Stimulated activated CD8-positive, alpha-beta memory T cell treated with anti-CD3 and anti-CD28 coated beads, Interleukin-12 subunit alpha, Interleukin-12 subunit beta, amount 100 ng/mL, for 1 hour (primary cell): ENCODE results near the gene ANKRD13A.
A peak's percentile ranks its signal among the peaks of the same experiment; 100 is the strongest.
"Not testable (repeated sequence)": the region's sequence is repeated elsewhere in the genome, so short reads cannot be mapped to it uniquely, and the experiment has no call there.

Experiments
- DNase-seq: peaks from one replicate; pipeline ENCODE4 v3.0.0-alpha.2; 2020; ENCODE audit warnings: low read depth

Gene ANKRD13A

DNA sequence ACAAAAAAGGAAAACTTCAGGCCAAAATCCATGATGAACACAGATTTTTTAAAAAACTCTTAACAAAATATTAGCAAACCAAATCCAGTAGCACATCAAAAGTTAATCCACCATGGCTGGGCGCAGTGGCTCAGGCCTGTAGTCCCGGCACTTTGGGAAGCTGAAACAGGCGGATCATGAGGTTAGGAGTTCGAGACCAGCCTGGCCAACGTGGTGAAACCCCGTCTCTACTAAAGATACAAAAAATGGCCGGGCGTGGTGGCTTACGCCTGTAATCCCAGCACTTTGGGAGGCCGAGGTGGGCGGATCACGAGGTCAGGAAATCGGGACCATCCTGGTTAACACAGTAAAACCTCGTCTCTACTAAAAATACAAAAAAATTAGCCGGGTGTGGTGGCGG, 13.0 kb upstream of the ANKRD13A start:
- DNase-seq: not testable (repeated sequence)

DNA sequence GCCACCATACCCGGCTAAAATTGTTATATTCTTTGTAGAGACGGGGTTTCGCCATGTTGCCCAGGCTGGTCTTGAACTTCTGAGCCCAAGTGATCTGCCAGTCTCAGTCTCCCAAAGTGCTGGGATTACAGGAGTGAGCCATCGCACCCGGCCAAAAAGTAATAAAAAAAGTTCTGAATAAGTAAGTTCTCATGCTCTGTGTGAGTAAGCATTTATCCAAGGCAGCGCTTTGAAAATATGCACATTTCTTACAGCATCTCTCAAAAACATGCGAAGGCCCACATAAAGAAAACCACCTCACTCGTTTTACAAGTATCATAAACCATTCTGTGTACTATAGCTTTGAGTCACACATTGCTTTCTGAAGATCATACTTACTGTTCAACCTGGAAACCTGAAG, 11.6 kb upstream of the ANKRD13A start:
- DNase-seq: no peak

DNA sequence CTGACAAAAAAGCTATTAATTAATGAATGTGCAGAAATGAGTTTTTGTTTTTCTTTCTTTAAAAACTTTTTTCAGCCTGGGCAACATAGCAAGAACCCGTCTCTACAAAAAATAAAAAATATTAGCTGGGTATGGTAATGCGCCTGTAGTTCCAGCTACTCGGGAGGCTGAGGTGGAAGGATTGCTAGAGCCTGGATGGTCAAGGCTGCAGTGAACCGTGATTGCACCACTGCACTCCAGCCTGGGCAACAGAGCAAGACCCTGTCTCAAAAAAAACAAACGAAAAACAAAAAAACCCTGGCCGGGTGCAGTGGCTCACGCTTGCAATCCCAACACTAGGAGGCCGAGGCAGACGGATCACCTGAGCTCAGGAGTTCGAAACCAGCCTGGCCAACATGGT, 11.0 kb upstream of the ANKRD13A start:
- DNase-seq: no peak

DNA sequence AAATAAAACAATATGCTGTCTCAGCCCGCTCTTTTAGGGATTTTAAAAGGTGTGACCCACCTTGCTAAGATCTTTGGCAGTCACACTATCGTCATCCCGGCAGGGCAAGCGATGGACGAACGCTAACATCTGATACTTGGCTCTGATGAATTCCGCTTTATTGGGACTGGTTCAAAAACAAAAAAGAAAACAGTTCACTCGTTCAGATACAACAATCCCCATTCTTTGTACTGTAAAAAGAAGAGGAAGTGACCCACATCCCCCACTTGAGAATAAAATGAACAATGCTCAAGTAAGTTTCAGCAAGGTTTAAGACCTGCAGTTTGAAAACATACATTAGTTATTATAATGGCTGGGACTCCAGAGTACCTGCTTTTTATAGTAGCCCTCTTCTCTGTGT, 10.3 kb upstream of the ANKRD13A start:
- no peak for DNase-seq

DNA sequence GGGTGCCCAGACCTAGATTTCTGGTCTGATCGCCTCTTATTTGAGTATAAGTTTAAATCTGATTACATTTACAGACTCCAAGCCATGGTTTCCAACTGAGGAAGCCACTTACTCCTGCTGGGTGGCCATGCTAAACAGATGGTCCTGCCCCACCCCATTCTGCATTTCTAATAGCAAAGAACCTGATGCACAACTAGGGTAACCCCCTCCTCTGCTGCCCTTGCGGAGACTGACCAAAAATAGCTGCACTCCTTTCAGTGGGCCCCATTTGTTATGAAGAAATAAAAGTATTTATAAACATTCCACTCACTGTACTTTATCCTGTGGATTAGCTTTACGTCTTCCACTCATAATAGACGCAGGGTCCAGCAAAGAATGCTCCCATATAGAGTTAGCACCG, 9.8 kb upstream of the ANKRD13A start:
- no peak for DNase-seq

DNA sequence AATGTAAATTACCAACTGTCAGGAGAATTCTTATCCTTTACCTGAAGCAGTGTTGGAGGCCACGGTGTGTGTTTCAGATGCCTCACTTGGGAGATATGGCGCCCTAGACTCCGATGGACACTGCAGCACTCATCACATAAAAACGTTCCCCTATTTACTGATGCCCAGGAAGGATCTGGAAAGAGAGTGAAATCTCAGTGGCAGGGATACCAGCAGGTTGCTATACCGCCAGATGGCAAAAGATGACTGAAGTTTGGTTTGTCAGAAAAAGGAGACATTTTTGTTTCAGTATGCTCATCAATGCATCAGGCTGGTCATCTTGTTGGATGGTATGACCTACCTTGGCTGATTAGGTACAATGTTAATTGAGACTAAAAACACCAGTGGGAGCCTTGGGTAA, 7.6 kb upstream of the ANKRD13A start:
- no peak for DNase-seq

DNA sequence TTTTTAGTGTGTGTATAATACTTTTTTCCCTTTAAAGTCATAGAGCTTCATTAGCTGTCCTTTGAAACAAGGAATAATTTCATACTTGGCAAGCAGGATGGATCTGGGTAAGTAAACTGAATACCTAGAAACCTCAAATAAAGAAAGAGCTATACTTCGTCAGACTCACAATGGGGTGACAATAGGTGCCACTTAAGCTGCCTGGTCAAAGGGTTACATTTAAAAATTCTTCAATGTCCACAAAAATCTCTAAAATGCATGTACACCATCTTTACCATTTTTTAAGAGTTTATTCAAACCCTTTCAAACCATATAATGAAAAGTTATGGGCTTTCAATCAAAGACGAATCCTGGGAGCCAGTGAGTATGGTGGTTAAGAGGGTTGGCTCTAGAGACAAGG, 6.1 kb upstream of the ANKRD13A start:
- DNase-seq: no peak

DNA sequence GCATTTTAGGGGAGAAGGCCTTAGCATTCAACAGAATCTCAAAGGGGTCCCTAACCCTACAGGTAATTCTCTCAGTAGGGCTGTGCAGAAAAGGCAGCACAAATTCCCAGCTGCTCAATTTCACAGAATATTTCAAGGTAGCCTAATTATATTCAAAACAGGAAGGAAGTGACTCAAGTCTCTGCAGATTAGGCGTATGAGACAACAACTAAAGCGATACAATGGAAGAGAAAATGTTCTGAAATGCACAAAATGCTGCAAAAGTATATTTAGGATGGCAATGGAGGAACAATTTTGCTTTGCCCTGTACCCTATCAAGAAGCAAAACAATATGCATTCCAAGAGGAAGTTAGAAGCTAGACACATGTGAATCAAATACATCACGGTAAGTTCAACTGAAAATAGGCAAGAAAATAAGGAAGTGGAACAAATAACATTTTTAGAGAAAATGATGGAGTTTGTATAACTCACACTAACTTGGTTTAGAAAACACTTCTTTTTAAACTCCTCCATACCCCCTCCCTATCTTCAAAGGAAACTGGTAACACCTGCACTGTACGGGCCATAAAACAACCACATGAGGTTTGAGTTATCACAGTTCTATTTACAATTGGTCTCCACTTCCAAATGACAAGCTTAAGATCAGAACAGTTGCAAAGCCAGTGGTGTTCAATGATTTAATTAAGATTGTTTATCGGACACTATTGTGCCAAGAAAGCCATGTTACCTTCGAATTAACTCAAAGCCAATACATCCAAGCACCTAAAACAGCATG, 4.6 kb upstream of the ANKRD13A start:
- DNase-seq: no peak

DNA sequence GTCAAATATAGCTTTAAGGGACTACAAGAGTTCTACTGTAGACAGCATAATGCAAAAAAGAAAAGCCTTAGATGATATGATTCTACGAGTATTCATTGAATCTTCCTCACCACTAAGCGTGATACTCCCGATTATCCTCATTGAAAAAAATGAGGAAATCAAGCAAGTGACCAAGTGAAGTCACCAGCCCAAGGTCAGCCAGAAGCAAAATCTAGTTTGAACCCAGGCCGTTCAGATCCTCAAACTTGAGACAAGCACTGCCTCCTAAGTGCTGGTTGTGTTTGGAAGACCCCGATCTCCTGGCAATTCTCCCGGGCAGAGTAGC, 3.9 kb upstream of the ANKRD13A start:
- no peak for DNase-seq

DNA sequence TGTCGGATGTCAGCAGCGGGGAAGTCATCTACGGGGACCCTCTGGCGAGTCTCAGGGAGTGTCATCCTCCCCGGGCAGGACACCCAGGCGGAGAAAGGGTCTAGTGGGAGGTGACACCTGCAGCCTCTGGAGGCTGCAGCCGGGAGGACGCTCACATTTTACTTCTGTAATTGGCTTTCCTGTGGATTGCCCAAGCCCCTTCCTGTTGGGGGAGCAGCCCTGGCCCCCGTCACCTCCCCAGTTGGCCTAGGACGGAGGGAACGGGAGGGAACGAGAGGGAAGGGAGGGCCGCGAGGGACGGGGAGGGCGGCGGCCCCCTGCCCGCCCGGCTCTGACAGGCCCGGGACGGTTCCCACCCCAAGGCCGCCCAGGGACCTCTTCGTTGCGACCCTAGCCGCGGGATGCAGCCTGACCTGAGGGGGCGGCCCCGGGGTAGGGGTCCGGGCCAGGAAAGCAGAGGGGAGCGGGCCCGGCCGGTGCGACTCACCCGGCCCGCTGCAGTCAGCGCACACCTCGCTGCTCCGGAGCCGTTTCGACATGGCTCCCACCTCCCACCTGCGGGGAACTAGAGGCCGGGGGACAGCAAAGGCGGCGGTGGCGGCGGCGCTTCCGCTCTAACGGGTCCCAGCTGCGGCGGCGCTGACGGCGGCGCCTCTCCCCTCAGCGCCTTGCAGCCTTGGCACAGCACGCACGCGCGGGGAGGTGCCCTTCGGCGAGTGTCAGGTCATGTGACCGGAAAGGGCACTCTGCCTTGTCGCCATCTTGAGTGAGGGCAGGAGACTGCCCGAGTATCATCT, 3.3 kb upstream of the ANKRD13A start, which contains the start of gene GIT2:
Gene GIT2 (minus strand): TSS at position 683 of the 797 bp plus-strand sequence. CDS start 144 bp downstream, at position 539.
- peak; percentile 89 for DNase-seq

DNA sequence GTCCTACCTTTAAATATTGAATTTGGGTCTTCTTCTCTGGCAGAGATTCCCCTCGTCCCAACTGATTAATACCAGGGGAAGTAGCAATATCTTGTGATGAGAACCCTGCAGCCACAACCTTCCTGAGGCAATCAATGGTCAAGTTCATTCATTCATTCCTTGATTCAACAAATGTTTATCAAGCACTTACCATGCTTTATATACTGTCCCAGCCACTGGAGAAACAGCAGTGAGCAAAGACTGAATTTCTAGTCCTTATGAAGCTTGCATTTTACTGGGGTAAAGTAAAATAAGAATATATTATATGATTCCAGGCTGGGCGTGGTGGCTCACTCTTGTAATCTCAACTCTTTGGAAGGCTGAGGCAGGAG, 2.8 kb upstream of the ANKRD13A start:
- no peak for DNase-seq

DNA sequence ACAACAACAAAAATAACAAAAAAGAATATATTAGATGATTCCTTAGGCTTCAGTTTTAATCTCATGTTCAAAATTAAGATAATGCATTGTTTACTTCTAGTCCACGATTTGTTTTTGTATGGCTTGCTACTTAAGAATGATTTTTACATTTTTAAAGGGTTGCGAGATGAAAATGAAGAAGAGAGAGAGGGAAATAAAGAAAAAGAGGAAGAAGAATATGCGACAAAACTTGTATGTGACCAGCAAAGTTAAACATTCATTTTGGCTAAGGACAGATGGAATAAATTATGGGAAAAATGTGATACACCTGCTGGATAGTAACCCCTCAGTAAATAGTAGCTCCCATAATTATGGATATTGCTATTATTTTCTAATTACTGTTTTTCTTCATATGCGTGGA, 1.8 kb upstream of the ANKRD13A start:
- DNase-seq: no peak

DNA sequence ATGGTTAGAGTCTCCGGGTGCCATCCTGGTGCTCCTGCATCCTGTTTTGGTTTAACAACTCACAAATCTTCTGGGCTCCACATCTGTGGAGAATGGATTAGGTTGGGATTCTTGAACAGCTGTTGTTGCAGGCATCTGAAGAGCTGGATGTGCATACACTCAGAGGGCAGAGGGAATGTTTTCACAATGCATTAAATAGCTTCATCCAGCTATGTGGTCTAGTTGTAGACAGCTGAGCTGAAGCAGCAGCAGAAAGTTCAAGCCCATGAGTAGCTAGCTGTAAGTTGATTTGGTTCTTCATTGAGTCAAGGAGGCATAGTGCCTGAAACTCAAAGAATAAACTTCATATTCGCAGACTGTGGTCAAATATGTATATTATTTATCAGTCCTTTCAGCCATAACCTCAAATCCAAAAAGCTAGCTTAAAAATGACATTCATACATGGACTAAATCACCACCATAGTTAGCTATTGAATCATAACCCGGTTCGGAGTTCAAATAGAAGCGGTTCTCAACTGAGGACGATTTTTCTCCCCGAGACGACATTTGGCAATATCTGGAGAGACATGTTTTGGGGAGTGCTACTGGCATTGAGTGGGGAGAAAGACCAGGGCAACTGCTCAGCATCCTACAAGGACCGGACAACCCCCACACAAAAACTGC, 858 bp upstream of the ANKRD13A start:
- DNase-seq: no peak

DNA sequence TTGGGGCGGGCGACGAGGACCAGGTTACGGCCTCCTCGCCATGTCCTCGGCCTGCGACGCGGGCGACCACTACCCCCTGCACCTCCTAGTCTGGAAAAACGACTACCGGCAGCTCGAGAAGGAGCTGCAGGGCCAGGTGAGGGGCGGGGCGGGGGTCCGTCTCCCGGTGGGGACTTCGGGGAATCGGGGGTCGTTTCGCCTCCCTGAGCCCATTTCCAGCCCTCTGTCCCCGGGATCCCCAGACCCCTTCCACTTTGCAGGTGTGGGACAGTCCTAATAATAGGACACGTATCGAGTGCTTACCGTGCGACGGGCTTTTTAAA, 380 bp downstream of the ANKRD13A start:
- no peak for DNase-seq

DNA sequence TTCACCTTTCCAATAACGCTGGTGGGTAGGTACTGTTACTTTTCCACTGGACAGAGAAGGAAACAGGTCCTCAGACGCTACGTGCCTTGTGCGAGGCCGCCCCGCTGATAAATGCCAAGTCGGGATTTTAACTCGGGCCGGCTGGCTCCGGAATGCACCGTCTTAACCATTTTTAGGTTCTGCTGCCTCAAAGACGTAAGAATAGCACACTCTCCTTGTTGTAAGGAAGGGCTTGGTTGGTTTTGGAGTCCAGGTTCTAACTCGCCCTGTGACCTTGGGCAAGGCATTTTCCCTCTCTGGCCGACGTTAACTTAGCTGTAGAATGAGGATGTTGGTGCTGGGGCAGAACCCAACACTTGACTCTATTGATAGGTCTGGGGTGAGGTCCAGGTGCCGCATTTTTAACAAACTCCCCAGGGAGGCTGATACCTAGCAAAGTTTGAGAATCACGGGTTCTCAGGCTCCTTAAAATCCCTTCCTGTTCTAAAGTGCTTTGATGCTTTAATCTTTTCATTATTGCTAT, 814 bp downstream of the ANKRD13A start:
- DNase-seq: no peak

DNA sequence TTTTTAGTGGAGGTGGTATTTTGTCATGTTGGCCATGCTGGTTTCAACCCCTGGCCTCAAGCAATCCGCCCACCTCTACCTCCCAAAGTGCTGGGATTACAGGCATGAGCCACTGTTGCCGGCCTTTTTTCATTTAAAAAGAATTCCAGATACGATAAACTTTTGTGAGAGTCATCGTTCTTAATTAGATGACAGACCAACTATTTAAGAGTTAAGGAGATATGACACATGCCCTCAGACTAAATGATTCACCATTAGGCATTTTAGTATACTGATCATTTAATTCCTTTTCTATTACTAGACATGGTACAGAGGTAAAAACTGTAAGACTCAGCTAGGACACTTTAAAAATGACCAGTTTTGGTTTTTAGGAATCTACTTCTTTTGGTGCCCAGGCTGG, 2.4 kb downstream of the ANKRD13A start:
- DNase-seq: no peak

DNA sequence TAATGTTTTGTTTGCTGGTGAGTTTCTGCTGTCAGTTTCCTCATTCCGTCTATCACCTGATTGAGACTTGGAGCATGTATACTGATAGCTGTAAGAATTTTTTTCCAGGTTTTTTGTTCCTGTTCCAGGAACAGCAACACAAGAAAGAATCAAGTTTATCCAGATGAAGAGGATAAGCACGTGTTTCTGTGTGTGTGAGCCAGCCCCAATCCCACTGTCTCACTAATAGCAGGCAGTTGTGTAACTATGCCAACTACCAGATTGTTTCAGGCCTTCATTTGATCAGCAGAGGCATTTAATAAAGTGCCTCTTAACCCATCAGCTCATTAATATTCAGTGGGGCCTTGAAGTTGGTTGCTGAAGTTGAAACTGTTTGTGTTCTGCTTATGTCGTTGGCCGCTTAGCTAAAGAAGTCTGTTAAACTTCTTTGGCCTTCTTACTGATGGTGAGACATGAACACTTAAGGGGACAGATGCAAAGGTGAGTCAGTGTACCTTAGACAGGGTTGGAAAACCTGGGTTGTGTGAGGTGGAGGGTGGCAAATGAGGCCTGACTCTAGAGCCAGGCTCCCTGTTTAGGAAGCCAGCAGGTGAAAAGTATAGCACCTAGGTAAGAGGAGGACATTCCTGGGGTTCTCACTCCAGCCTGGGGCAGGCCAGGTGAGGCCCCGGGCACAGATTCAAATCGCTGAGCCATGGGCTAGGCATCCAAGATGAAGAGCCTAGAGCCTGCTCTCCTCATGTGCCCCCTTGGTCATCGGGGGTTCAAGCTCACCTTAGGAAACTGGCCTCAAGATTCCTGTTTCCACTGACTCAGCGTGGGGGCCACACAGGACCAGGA, 3.7 kb downstream of the ANKRD13A start:
- no peak for DNase-seq

DNA sequence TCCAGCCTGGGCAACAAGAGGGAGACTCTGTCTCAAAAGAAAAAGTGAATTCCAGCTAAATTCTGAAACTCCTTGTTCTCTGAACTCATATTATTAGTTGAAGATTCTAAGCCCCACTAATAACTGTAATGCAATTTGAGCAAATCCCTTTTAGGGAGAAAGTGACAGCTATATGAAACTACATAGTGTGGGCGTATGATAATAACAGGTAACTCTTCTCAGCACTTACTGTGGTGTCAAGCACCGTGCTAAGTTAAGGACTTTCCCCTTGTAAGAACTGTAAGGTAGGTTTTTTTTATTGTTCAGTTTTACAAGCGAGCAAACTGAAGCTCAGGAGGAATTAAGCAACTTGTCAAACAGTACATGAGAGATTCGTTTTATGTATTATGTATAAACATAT, 5.4 kb downstream of the ANKRD13A start:
- DNase-seq: no peak

DNA sequence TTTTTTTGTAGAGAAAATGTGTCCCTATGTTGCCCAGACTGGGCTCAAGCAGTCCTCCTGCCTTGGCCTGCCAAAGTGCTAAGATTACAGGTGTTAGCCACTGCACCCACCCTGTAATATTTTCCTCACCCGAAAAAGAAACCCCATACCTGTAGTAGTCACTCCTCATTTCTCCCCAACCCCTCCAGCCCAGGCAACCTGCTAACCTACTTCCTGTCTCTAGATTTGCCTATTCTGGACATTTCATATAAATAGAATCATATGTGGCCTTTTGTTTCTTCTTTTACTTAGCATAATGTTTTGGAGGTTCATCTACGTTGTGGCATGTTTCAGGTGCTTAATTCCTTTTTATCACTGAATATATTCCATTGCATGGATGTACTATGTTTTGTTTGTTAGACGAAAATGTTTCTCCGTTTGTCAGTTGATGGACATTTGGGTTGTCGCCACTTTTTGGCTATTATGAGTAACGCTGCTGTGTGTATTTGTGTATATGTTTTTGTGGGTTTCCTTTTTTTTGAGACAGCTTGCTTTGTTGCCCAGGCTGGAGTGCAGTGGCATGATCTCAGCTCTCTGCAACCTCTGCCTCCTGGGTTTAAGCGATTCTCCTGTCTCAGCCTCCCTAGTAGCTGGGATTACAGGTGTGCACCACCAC, 6.2 kb downstream of the ANKRD13A start:
- no peak for DNase-seq

DNA sequence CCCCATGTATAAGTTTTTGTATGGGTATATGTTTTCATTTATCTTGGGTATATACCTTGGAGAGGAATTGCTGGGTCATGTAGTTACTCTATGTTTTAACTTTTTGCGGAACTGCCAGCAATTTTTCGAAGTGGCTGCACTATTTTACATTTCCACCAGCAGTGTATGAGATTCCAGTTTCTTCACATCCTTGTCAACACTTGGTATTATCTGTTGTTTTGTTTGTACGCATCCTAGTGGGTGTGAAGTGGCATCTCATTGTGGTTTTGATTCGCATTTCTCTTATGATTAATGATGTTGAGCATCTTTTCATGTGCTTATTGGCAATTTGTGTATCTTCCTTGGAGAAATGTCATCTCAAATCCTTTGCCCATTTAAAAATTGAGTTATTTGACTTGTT, 6.9 kb downstream of the ANKRD13A start:
- DNase-seq: no peak

DNA sequence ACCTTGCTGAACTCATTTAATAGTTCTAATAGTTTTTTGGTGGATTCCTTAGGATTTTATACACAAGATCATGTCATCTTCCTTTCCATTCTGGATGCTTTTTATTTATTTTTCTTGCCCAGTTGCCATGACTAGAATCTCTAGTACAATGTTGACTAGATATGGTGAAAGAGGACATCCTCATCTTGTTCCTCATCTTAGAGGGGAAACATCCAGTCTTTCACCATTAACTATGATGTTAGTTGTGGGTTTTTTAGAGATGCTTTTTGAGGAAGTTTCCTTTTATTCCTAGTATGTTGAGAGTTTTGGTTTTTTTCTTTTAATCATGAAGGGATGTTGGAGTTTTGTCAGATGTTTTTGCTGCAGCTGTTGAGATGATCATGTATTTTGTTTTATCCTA, 8.7 kb downstream of the ANKRD13A start:
- no peak for DNase-seq
